Osteoblast (primary cell): ENCODE measurements around the gene LSM2. TPM values are rescaled to one million over a fixed set of nuclear protein-coding genes. Genes with fewer than 3 reads are reported as not detected.

Source experiments
- DNase-seq: peaks from one replicate; pipeline ENCODE4 v3.0.0; 2011; ENCODE audit warnings: low spot score, mixed read lengths; ENCODE audit not compliant: insufficient read length; ENCODE audit errors: missing footprints
- H2AFZ ChIP-seq: 2 replicates; pipeline ENCODE4 v1.6.0; 2011; ENCODE audit warnings: mild to moderate bottlenecking, low read length
- H3K27ac ChIP-seq: 2 replicates; pipeline ENCODE4 v1.5.1; 2011; ENCODE audit warnings: mild to moderate bottlenecking, low read depth, low read length, moderate library complexity
- H3K27me3 ChIP-seq: 2 replicates; pipeline ENCODE4 v1.6.0; 2012; ENCODE audit warnings: mild to moderate bottlenecking, control low read depth, inconsistent platforms, low read length, moderate library complexity; ENCODE audit not compliant: insufficient read depth
- H3K36me3 ChIP-seq: 2 replicates; pipeline ENCODE4 v1.5.1; 2011; ENCODE audit warnings: mild to moderate bottlenecking, low read length, control low read depth, moderate library complexity; ENCODE audit not compliant: insufficient read depth
- H3K4me1 ChIP-seq: 2 replicates; pipeline ENCODE4 v1.5.1; 2011; ENCODE audit warnings: mild to moderate bottlenecking, low read length, control low read depth, moderate library complexity; ENCODE audit not compliant: insufficient read depth
- H3K4me2 ChIP-seq: 2 replicates; pipeline ENCODE4 v1.6.0; 2011; ENCODE audit warnings: mild to moderate bottlenecking, low read length; ENCODE audit not compliant: insufficient read depth
- H3K4me3 ChIP-seq: fragments of 200-600 bp; sonication (generic); 3 replicates; pipeline ENCODE4 v1.5.1; 2012; ENCODE audit warnings: mild to moderate bottlenecking, low read length, inconsistent platforms; ENCODE audit not compliant: insufficient read depth
- H3K79me2 ChIP-seq: 2 replicates; pipeline ENCODE4 v1.6.0; 2012; ENCODE audit warnings: mild to moderate bottlenecking, low read length, control low read depth, inconsistent platforms; ENCODE audit not compliant: insufficient read depth
- H3K9me3 ChIP-seq: 2 replicates; pipeline ENCODE4 v1.5.1; 2011; ENCODE audit warnings: low read depth, low read length, control low read depth
- H4K20me1 ChIP-seq: 2 replicates; pipeline ENCODE4 v1.6.0; 2012; ENCODE audit warnings: mild to moderate bottlenecking, low read length, control low read depth; ENCODE audit not compliant: insufficient read depth
- CTCF ChIP-seq: IDR thresholded peaks from 2 replicates; pipeline ENCODE4 v1.5.1; 2011; ENCODE audit warnings: mild to moderate bottlenecking, low read depth, low read length, moderate library complexity; ENCODE audit errors: extremely low read depth
- total RNA-seq: library from RNA; depleted of rRNA; stranded (reverse); fragments of >200 nt; gene quantifications from 2 replicates; pipeline ENCODE4 v1.2.3, GENCODE V29; 2012

The LSM2 gene
- total RNA-seq, 1 donor: 22.4 TPM

GRCh38 chr6:31775633-31776484 lies 30.9 kb downstream of the LSM2 start:
- peak; percentile 64 for DNase-seq
- H4K20me1 ChIP-seq: no peaks in the 10 kb centered on the region
- no peak overlapping the region for H2AFZ ChIP-seq
- no peaks in the 10 kb centered on the region for H3K9me3 ChIP-seq
- peaks cover 12% of the 10 kb centered on the region for H3K4me1 ChIP-seq
- no peaks in the 10 kb centered on the region for H3K27me3 ChIP-seq
- H3K4me3 ChIP-seq: no peak overlapping the region
- no peaks in the 10 kb centered on the region for H3K79me2 ChIP-seq
- no peak for TF ChIP-seq CTCF
- H3K36me3 ChIP-seq: peaks cover 17% of the 10 kb centered on the region
- H3K27ac ChIP-seq: no peak overlapping the region
- H3K4me2 ChIP-seq: no peak overlapping the region

DNA sequence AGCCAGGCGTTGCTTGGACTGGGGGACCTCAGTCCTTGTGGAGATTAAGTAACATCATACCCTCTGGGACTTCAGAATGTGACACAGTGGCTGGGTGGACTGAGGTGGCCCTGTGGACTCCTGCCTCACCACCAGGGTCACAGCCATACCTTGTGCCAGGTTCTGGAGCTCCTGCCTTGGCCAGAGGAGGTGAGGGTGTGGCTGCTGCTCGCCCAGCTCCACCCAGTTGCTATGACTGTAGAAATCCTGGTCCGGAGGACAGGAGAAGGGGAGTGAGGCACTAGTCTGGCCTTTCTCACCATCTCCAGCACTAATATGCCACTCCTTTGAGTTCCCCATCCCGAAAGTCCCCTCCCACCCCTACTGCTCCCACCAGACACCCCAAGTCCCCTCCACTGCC lies 31.6 kb downstream of the LSM2 start:
- no peaks in the 10 kb centered on the region for H3K9me3 ChIP-seq
- H3K79me2 ChIP-seq: no peaks in the 10 kb centered on the region
- no peak for TF ChIP-seq CTCF
- H3K27me3 ChIP-seq: no peaks in the 10 kb centered on the region
- H4K20me1 ChIP-seq: no peaks in the 10 kb centered on the region
- H3K4me1 ChIP-seq: peaks cover 12% of the 10 kb centered on the region
- H3K36me3 ChIP-seq: peaks cover 14% of the 10 kb centered on the region
- no peak overlapping the region for H3K4me3 ChIP-seq
- H3K4me2 ChIP-seq: no peak overlapping the region
- peak; percentile 74 for DNase-seq
- no peak overlapping the region for H2AFZ ChIP-seq
- no peak overlapping the region for H3K27ac ChIP-seq

DNA sequence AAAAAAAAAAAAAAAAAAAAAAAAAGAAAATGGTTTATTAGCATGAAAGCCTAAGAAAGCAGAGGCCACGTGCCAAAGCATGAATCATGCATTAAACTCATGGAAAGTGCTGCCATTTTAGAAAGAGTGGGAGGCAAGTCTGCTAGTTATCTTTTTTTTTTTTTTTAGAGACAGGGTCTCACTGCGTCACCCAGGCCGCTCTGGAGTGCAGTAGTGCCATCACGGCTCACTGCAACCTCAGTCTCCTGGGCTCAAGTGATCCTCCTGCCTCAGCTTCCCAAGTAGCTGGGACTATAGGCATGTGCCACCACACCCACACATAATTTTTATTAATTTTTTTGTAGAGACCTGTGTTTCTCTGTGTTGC lies 34.8 kb downstream of the LSM2 start:
- Histone ChIP-seq H2AFZ (no peak overlapping the region), H3K36me3 (no peaks in the 10 kb centered on the region), H3K4me1 (peaks cover 4% of the 10 kb centered on the region), H3K79me2 (no peaks in the 10 kb centered on the region), H3K4me2 (no peak overlapping the region), H3K9me3 (no peaks in the 10 kb centered on the region), H4K20me1 (no peaks in the 10 kb centered on the region), H3K27ac (no peak overlapping the region), H3K27me3 (no peaks in the 10 kb centered on the region), H3K4me3 (no peak overlapping the region)
- no peak for TF ChIP-seq CTCF
- peak; percentile 65 for DNase-seq

GRCh38 chr6:31770860-31771259 lies 35.9 kb downstream of the LSM2 start:
- TF ChIP-seq CTCF: no peak
- DNase-seq: peak; percentile 54

More at GRCh38 chr6:31770860-31771259, 35.9 kb downstream of the LSM2 start:
- Histone ChIP-seq H3K4me3 (no peak overlapping the region), H3K9me3 (no peaks in the 10 kb centered on the region), H3K4me1 (peaks cover 4% of the 10 kb centered on the region), H3K36me3 (no peaks in the 10 kb centered on the region), H4K20me1 (no peaks in the 10 kb centered on the region), H3K27me3 (no peaks in the 10 kb centered on the region), H2AFZ (no peak overlapping the region), H3K79me2 (no peaks in the 10 kb centered on the region), H3K4me2 (no peak overlapping the region), H3K27ac (no peak overlapping the region)
